MCF 10A (cell line): ENCODE results near the gene HCRT. TPM values are rescaled to one million over a fixed set of nuclear protein-coding genes. Genes with fewer than 3 reads are reported as not detected.

Source experiments
- BruUV-seq: library from RNA; stranded (reverse); fragments of 400-500 nt; replicated peaks from 2 replicates; lab custom pipeline; 2021; lab: Mats Ljungman, UMichigan
- CTCF ChIA-PET: fragments of 300-600 bp; sonication (Branson Sonifier 250); formaldehyde crosslinking; extraction: SDS; loops from one replicate; lab custom pipeline; 2021; ENCODE audit warnings: antibody characterized with exemption, inconsistent platforms; lab: Yijun Ruan, JAX
- POLR2A ChIA-PET: fragments of 300-600, 350-650 bp; sonication (Branson Sonifier 250); formaldehyde crosslinking; extraction: SDS; loops from one replicate; lab custom pipeline; 2020; ENCODE audit warnings: antibody characterized with exemption, inconsistent platforms; lab: Yijun Ruan, JAX
- DNase-seq: peaks from one replicate; pipeline ENCODE4 v3.0.0-alpha.2; 2018; ENCODE audit not compliant: unreplicated experiment
- H3K27ac Mint-ChIP-seq: one replicate; pipeline ENCODE4 v1.8.0; 2022; ENCODE audit warnings: mild to moderate bottlenecking, low read depth, mixed read lengths; ENCODE audit not compliant: unreplicated experiment
- H3K27me3 Mint-ChIP-seq: one replicate; pipeline ENCODE4 v1.8.0; 2022; ENCODE audit warnings: mixed read lengths; ENCODE audit not compliant: insufficient read depth, unreplicated experiment
- H3K36me3 Mint-ChIP-seq: one replicate; pipeline ENCODE4 v1.8.0; 2022; ENCODE audit warnings: mild to moderate bottlenecking, moderate library complexity, mixed read lengths; ENCODE audit not compliant: insufficient read depth, unreplicated experiment
- H3K4me1 Mint-ChIP-seq: one replicate; pipeline ENCODE4 v1.8.0; 2022; ENCODE audit warnings: mixed read lengths; ENCODE audit not compliant: insufficient read depth, unreplicated experiment
- H3K4me3 Mint-ChIP-seq: one replicate; pipeline ENCODE4 v1.8.0; 2022; ENCODE audit warnings: mild to moderate bottlenecking, moderate library complexity, mixed read lengths; ENCODE audit not compliant: unreplicated experiment
- H3K9me3 Mint-ChIP-seq: one replicate; pipeline ENCODE4 v1.8.0; 2022; ENCODE audit warnings: mixed read lengths; ENCODE audit not compliant: unreplicated experiment
- intact Hi-C: fragments of 100-400 bp; cut with micrococcal nuclease; formaldehyde crosslinking; loops from 2 replicates; pipeline ENCODE4 v1.14.1; 2022
- total RNA-seq: library from RNA; stranded (reverse); gene quantifications from 2 replicates; pipeline ENCODE4 v1.2.3, GENCODE V29; 2022
- TF ChIP-seq, protein P1 (sequence below): fragments of 200-600 bp; IDR thresholded peaks from one replicate; pipeline ENCODE4 v1.8.0; 2022; ENCODE audit warnings: antibody characterized with exemption, mild to moderate bottlenecking; ENCODE audit not compliant: unreplicated experiment

Gene HCRT
- total RNA-seq, 1 experiment from 2014 or later, result not detected

DNA sequence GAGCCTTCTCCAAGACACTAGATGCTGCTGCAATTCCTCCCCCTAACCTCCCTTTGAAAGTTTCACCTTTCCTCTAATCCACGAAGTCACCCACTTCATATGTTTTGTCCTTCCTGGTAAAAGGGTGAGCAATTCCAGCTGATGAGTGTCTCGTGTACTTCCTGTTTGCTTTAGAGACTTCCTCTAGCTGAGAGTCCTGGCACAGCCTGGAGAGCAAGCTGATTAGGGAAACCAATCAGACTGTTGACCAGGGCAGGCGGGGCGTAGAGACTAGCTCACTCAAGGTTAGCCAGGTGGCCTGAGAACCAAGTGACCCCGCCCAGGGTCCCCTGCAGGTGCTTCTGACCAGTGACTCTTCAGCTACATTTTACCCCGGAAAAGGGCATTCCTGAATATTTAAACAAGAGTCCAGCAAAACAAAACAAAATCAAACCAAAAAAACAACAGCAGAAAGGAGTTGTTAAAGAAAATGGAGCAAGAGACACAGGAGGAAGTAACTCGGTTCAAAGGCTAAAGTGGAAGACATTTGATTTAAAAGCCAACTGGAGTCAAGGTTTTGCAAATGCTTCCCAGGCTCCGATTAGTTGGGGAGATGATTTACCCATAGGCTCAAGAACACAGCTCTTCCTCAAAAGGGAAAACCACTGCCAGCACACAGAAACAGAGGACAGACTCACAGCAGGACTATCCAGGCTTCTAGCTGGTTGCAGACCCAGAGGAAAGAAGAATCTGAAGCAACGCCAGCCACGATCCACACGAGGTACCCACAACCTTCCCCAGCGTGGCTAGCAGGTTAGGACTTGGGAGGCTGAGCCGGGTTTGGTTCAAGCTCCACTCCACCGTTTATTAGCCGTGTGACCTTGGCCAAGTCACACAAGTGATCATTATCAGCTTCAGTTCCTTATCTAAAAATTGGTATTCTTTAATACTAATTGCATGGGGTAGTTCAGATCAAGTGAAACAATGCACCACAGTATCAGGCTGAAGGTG lies 49.3 kb downstream of the HCRT start:
- TF ChIP-seq, protein P1, sequence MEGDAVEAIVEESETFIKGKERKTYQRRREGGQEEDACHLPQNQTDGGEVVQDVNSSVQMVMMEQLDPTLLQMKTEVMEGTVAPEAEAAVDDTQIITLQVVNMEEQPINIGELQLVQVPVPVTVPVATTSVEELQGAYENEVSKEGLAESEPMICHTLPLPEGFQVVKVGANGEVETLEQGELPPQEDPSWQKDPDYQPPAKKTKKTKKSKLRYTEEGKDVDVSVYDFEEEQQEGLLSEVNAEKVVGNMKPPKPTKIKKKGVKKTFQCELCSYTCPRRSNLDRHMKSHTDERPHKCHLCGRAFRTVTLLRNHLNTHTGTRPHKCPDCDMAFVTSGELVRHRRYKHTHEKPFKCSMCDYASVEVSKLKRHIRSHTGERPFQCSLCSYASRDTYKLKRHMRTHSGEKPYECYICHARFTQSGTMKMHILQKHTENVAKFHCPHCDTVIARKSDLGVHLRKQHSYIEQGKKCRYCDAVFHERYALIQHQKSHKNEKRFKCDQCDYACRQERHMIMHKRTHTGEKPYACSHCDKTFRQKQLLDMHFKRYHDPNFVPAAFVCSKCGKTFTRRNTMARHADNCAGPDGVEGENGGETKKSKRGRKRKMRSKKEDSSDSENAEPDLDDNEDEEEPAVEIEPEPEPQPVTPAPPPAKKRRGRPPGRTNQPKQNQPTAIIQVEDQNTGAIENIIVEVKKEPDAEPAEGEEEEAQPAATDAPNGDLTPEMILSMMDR, result no peak
- intact Hi-C loops, result no loop called here
- H3K27ac Mint-ChIP-seq, result peak overlapping the region; percentile 79
- no TSS peak for BruUV-seq
- no peaks in the 10 kb centered on the region for H3K27me3 Mint-ChIP-seq
- no peak for DNase-seq
- ChIA-PET CTCF (interaction anchor here (0.6 to 1.7 kb wide), 3 partner anchors 12 to 1203 kb away, joined by 3 to 5 read pairs (median 3); no protein-coding TSS in a partner anchor), POLR2A (interaction anchor here (1.0 to 1.3 kb wide), 3 partner anchors 18 to 111 kb away, joined by 4 to 7 read pairs (median 4); no protein-coding TSS in a partner anchor)
- H3K36me3 Mint-ChIP-seq, result peaks cover 69% of the 10 kb centered on the region
- H3K4me1 Mint-ChIP-seq, result peaks cover 20% of the 10 kb centered on the region
- H3K9me3 Mint-ChIP-seq, result no peaks in the 10 kb centered on the region
- no peak overlapping the region for H3K4me3 Mint-ChIP-seq

DNA sequence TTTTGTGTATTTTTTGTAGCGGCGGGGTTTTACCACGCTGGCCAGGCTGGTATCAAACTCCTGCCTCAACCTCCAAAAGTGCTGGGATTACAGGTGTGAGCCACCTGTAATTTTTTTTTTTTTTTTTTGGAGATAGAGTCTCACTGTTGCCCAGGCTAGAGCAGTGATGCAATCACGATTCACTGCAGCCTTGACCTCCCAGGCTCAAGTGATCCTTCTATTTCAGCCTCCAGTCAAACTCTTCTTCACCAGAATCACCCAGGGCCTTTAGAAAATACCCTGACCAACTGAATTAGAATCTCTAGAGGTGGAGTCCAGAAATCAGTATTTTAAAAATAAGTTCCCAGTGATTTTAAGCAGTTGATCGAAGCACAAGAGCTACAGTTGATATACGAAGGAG lies 50.1 kb downstream of the HCRT start:
- H3K9me3 Mint-ChIP-seq, result no peaks in the 10 kb centered on the region
- no peak overlapping the region for H3K4me3 Mint-ChIP-seq
- ChIA-PET POLR2A (interaction anchor here (1.0 to 1.3 kb wide), 3 partner anchors 19 to 110 kb away, joined by 4 to 7 read pairs (median 4); no protein-coding TSS in a partner anchor), CTCF (interaction anchor here (0.6 to 1.7 kb wide), 2 partner anchors 11 to 335 kb away, joined by 5 to 6 read pairs; no protein-coding TSS in a partner anchor)
- intact Hi-C loops, result no loop called here
- H3K36me3 Mint-ChIP-seq, result peaks cover 68% of the 10 kb centered on the region
- H3K27me3 Mint-ChIP-seq, result no peaks in the 10 kb centered on the region
- H3K4me1 Mint-ChIP-seq, result peaks cover 20% of the 10 kb centered on the region
- no peak overlapping the region for H3K27ac Mint-ChIP-seq
- DNase-seq, result no peak
- no TSS peak for BruUV-seq
- TF ChIP-seq, protein P1, result no peak

Other genes starting within 250 kb of the HCRT start
- gene CNP, start 218.7 kb downstream of the HCRT start, total RNA-seq, result 42.6 and 46.2 TPM in 2 replicates
- 112 and 130 TPM in 2 replicates for gene DNAJC7, start 168.0 kb downstream of the HCRT start, total RNA-seq
- gene NKIRAS2, start 165.4 kb downstream of the HCRT start, total RNA-seq, result 34.1 and 40.0 TPM in 2 replicates
- gene C17orf113, start 134.9 kb downstream of the HCRT start, total RNA-seq, result 0.72 and 0.81 TPM in 2 replicates
- gene ZNF385C, start 87.0 kb downstream of the HCRT start, total RNA-seq, result 0.26 and 0.44 TPM in 2 replicates
- gene DHX58, start 72.7 kb downstream of the HCRT start, total RNA-seq, result 2.8 and 4.2 TPM in 2 replicates
- gene KAT2A, start 64.1 kb downstream of the HCRT start, total RNA-seq, result 37.4 and 44.6 TPM in 2 replicates
- gene HSPB9, start 62.6 kb downstream of the HCRT start, total RNA-seq, result not detected in 2 replicates
- 101 and 119 TPM in 2 replicates for gene RAB5C, start 30.5 kb downstream of the HCRT start, total RNA-seq
- not detected in 2 replicates for gene KCNH4, start 4.3 kb downstream of the HCRT start, total RNA-seq
- gene GHDC, start 9.0 kb upstream of the HCRT start, total RNA-seq, result 6.8 and 8.9 TPM in 2 replicates
- 29.8 and 32.6 TPM in 2 replicates for gene STAT5B, start 90.9 kb upstream of the HCRT start, total RNA-seq
- gene STAT5A, start 103.0 kb upstream of the HCRT start, total RNA-seq, result 1.0 and 1.7 TPM in 2 replicates
- gene STAT3, start 203.0 kb upstream of the HCRT start, total RNA-seq, result 89.2 and 115 TPM in 2 replicates
- 137 and 143 TPM in 2 replicates for gene CAVIN1, start 237.8 kb upstream of the HCRT start, total RNA-seq